Breast epithelium (tissue), 4 donors: ENCODE measurements around the gene MAEL. TPM values are rescaled to one million over a fixed set of nuclear protein-coding genes. Genes with fewer than 3 reads are reported as not detected.
"Not testable (repeated sequence)": the region's sequence is repeated elsewhere in the genome, so short reads cannot be mapped to it uniquely, and the experiment has no call there.

Source experiments
- DNase-seq, 2 donors: peaks; one replicate each; pipeline ENCODE4 v3.0.0-alpha.2; 2019; ENCODE audit warnings: low spot score in 2 of 2
- H3K27ac ChIP-seq, 2 donors: fragments of 200-600 bp; sonication (generic) in 1 of 2; one replicate each; pipeline ENCODE4 v1.5.1; 2016 to 2019; ENCODE audit warnings: mild to moderate bottlenecking in 1 of 2
- H3K27me3 ChIP-seq, 2 donors: fragments of 200-600 bp; sonication (generic) in 1 of 2; one replicate each; pipeline versions ENCODE4 v1.5.1 to v1.6.0; 2017 to 2019; ENCODE audit warnings: control low read depth in 1 of 2, mild to moderate bottlenecking in 1 of 2
- H3K36me3 ChIP-seq: fragments of 200-600 bp; one replicate; pipeline ENCODE4 v1.5.1; 2019
- H3K4me1 ChIP-seq, 2 donors: fragments of 200-600 bp; sonication (generic); one replicate each; pipeline ENCODE4 v1.5.1; 2016 to 2019; ENCODE audit warnings: control low read depth in 1 of 2
- H3K4me3 ChIP-seq, 3 donors: fragments of 200-600 bp; sonication (generic); 1 replicate in 2 of 3; 2 replicates in 1 of 3; pipeline ENCODE4 v1.5.1; 2016 to 2019; ENCODE audit warnings: mild to moderate bottlenecking in 3 of 3, moderate library complexity in 2 of 3
- H3K9me3 ChIP-seq, 2 donors: fragments of 200-600 bp; sonication (generic) in 1 of 2; one replicate each; pipeline ENCODE4 v1.5.1; 2016 to 2019; ENCODE audit warnings: control low read depth in 1 of 2
- CTCF ChIP-seq, 3 donors: fragments of 450-650 bp; IDR thresholded peaks; one replicate each; pipeline ENCODE4 v1.5.1; 2016 to 2017; ENCODE audit warnings: antibody characterized with exemption in 3 of 3, mild to moderate bottlenecking in 3 of 3, moderate library complexity in 3 of 3
- POLR2A ChIP-seq: fragments of 450-650 bp; IDR thresholded peaks from one replicate; pipeline ENCODE4 v1.6.1; 2016; ENCODE audit warnings: antibody characterized with exemption, mild to moderate bottlenecking, moderate library complexity
- POLR2AphosphoS5 ChIP-seq, 3 donors: sonication (generic); formaldehyde crosslinking; IDR thresholded peaks; one replicate each; pipeline ENCODE4 v1.6.1; 2017; ENCODE audit warnings: antibody characterized with exemption in 3 of 3
- intact Hi-C: fragments of 100-400 bp; cut with DNase I; formaldehyde crosslinking; loops from one replicate; pipeline ENCODE4 v1.15.1; 2023; ENCODE audit warnings: low total_unique reads
- total RNA-seq, 3 donors: library from RNA; depleted of rRNA; stranded (reverse); fragments of >200 nt; gene quantifications; one replicate each; pipeline ENCODE4 v1.1.0, GENCODE V29; 2016

The MAEL gene
- total RNA-seq, 3 donors from 2014 or later: 0.15 TPM; not detected in 2

- TF ChIP-seq CTCF (IDR thresholded peaks at IDR 0.05) (no peak), POLR2A (no peak)
- Histone ChIP-seq H3K27me3 (no peaks in the 10 kb centered on the region), H3K27ac (no peak overlapping the region), H3K9me3 (no peaks in the 10 kb centered on the region), H3K36me3 (no peaks in the 10 kb centered on the region), H3K4me1 (no peaks in the 10 kb centered on the region), H3K4me3 (no peak overlapping the region)
- intact Hi-C loops: no loop called here
- no peak for DNase-seq
Observed at GRCh38 chr1:167013108-167013929, 24.2 kb downstream of the MAEL start.

- TF ChIP-seq POLR2A (no peak), POLR2AphosphoS5 (IDR thresholded peaks at IDR 0.05) (no peak), CTCF (IDR thresholded peaks at IDR 0.05) (no peak)
- no peak for DNase-seq
- Histone ChIP-seq H3K36me3 (no peaks in the 10 kb centered on the region), H3K27me3 (no peaks in the 10 kb centered on the region), H3K4me1 (no peaks in the 10 kb centered on the region), H3K9me3 (no peaks in the 10 kb centered on the region), H3K4me3 (no peak overlapping the region), H3K27ac (no peak overlapping the region)
- intact Hi-C loops: no loop called here
Observed at GRCh38 chr1:167016100-167016750, 27.1 kb downstream of the MAEL start.

- no peaks in the 10 kb centered on the region for H3K9me3 ChIP-seq
- H3K4me3 ChIP-seq: no peak overlapping the region
- H3K36me3 ChIP-seq: no peaks in the 10 kb centered on the region
- H3K27ac ChIP-seq: no peak overlapping the region
- TF ChIP-seq POLR2AphosphoS5 (IDR thresholded peaks at IDR 0.05) (no peak), CTCF (IDR thresholded peaks at IDR 0.05) (no peak), POLR2A (no peak)
- H3K27me3 ChIP-seq: no peaks in the 10 kb centered on the region
- no peaks in the 10 kb centered on the region for H3K4me1 ChIP-seq
- DNase-seq: no peak
- intact Hi-C loops: no loop called here
Observed at GRCh38 chr1:167022384-167022783, 33.3 kb downstream of the MAEL start.

- H3K27ac ChIP-seq, DNase-seq, H3K27me3 ChIP-seq, H3K4me1 ChIP-seq, intact Hi-C loops, H3K36me3 ChIP-seq, H3K9me3 ChIP-seq, H3K4me3 ChIP-seq: not testable (repeated sequence)
Observed at GRCh38 chr1:167029553-167029952, 40.5 kb downstream of the MAEL start.

- no peaks in the 10 kb centered on the region for H3K36me3 ChIP-seq
- H3K27me3 ChIP-seq: no peaks in the 10 kb centered on the region
- DNase-seq: no peak
- H3K4me1 ChIP-seq: no peaks in the 10 kb centered on the region
- TF ChIP-seq POLR2A: no peak
- TF ChIP-seq POLR2AphosphoS5 (IDR thresholded peaks at IDR 0.05): no peak
- no peak for TF ChIP-seq CTCF (IDR thresholded peaks at IDR 0.05)
- no peak overlapping the region for H3K4me3 ChIP-seq
- H3K9me3 ChIP-seq: no peaks in the 10 kb centered on the region
- no peak overlapping the region for H3K27ac ChIP-seq
- intact Hi-C loops: no loop called here
Observed at GRCh38 chr1:167033646-167034045, 44.6 kb downstream of the MAEL start.
